Activated T-helper 2 cell treated with anti-CD3 and anti-CD28 coated beads, Interferon-gamma antibody, Interleukin-2, Interleukin-4, amounts not matched to agents 10 μg/mL and 5 μg/mL and 100 μg/mL, durations not matched to agents 14 hours and 24 hours and 36 hours (primary cell): Measurements from ENCODE around the gene EIF4H. TPM values are rescaled to one million over a fixed set of nuclear protein-coding genes. Genes with fewer than 3 reads are reported as not detected.

Experiments used
- DNase-seq: peaks from one replicate; pipeline ENCODE4 v3.0.0; 2021; ENCODE audit warnings: low spot score
- H3K27ac Mint-ChIP-seq: one replicate; pipeline ENCODE4 v1.8.0; 2021; ENCODE audit warnings: mixed read lengths
- H3K27me3 Mint-ChIP-seq: one replicate; pipeline ENCODE4 v1.8.0; 2021; ENCODE audit warnings: low read depth, mixed read lengths
- H3K36me3 Mint-ChIP-seq: one replicate; pipeline ENCODE4 v1.8.0; 2021; ENCODE audit warnings: low read depth, mixed read lengths
- H3K4me1 Mint-ChIP-seq: one replicate; pipeline ENCODE4 v1.8.0; 2021; ENCODE audit warnings: low read depth, mixed read lengths
- H3K4me3 Mint-ChIP-seq: one replicate; pipeline ENCODE4 v1.8.0; 2021; ENCODE audit warnings: low read depth, mild to moderate bottlenecking, moderate library complexity, mixed read lengths
- H3K9me3 Mint-ChIP-seq: one replicate; pipeline ENCODE4 v1.8.0; 2021; ENCODE audit warnings: mixed read lengths
- intact Hi-C: fragments of 100-400 bp; cut with micrococcal nuclease; formaldehyde crosslinking; loops from one replicate; pipeline ENCODE4 v1.15.1; 2023
- total RNA-seq: library from RNA; stranded (reverse); gene quantifications from 2 replicates; pipeline ENCODE4 v1.2.3, GENCODE V29; 2022

The EIF4H gene
- total RNA-seq, 1 donor from 2014 or later = 367 TPM

DNA sequence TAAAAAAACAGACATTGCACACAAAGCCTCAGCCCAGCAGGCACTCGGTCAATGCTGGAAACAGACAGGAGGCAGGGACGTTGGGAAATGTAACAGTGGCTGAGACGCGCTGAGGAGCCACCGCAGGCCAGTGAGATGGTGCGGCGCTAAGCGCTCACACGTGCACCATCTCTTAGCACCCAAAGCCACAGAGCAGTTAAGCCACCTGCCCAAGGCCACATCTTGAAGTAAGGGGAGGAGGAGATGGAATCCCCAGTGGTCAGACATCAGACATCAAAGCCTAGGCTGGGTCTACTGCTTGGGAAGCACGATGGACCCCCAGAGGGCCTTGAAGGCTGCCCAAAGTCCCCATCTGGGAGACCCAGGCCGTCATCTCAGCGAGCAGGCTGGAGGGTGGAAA lies 51.2 kb downstream of the EIF4H start:
- Mint-ChIP-seq H3K9me3 (no peaks in the 10 kb centered on the region), H3K4me1 (peaks cover 6% of the 10 kb centered on the region), H3K27ac (no peak overlapping the region), H3K4me3 (no peak overlapping the region), H3K36me3 (peaks cover 37% of the 10 kb centered on the region), H3K27me3 (no peaks in the 10 kb centered on the region)
- intact Hi-C loops = no loop called here
- DNase-seq = no peak

- H3K27ac Mint-ChIP-seq = peak overlapping the region; percentile 63
- H3K27me3 Mint-ChIP-seq = no peaks in the 10 kb centered on the region
- no peaks in the 10 kb centered on the region for H3K9me3 Mint-ChIP-seq
- no peak for DNase-seq
- peaks cover 48% of the 10 kb centered on the region for H3K36me3 Mint-ChIP-seq
- H3K4me3 Mint-ChIP-seq = no peak overlapping the region
- peaks cover 12% of the 10 kb centered on the region for H3K4me1 Mint-ChIP-seq
- intact Hi-C loops = no loop called here
Observed at GRCh38 chr7:74226633-74227032, 52.5 kb downstream of the EIF4H start.

GRCh38 chr7:74228951-74229900 lies 55.1 kb downstream of the EIF4H start:
- H3K27ac Mint-ChIP-seq = no peak overlapping the region
- H3K36me3 Mint-ChIP-seq = peaks cover 53% of the 10 kb centered on the region
- intact Hi-C loops = no loop called here
- peaks cover 12% of the 10 kb centered on the region for H3K4me1 Mint-ChIP-seq
- H3K27me3 Mint-ChIP-seq = no peaks in the 10 kb centered on the region
- DNase-seq = no peak
- H3K4me3 Mint-ChIP-seq = no peak overlapping the region
- no peaks in the 10 kb centered on the region for H3K9me3 Mint-ChIP-seq

GRCh38 chr7:74230446-74231231 lies 56.5 kb downstream of the EIF4H start:
- Mint-ChIP-seq H3K9me3 (no peaks in the 10 kb centered on the region), H3K27ac (no peak overlapping the region)

GRCh38 chr7:74231232-74231590 lies 57.1 kb downstream of the EIF4H start:
- Mint-ChIP-seq H3K27ac (no peak overlapping the region), H3K4me1 (peaks cover 19% of the 10 kb centered on the region), H3K4me3 (no peak overlapping the region), H3K36me3 (peaks cover 60% of the 10 kb centered on the region), H3K9me3 (no peaks in the 10 kb centered on the region), H3K27me3 (no peaks in the 10 kb centered on the region)
- no peak for DNase-seq
- intact Hi-C loops = no loop called here

More at GRCh38 chr7:74230446-74231231, 56.5 kb downstream of the EIF4H start:
- Mint-ChIP-seq H3K4me1 (peaks cover 17% of the 10 kb centered on the region), H3K36me3 (peaks cover 61% of the 10 kb centered on the region), H3K4me3 (no peak overlapping the region), H3K27me3 (no peaks in the 10 kb centered on the region)
- DNase-seq = no peak
- intact Hi-C loops = no loop called here

DNA sequence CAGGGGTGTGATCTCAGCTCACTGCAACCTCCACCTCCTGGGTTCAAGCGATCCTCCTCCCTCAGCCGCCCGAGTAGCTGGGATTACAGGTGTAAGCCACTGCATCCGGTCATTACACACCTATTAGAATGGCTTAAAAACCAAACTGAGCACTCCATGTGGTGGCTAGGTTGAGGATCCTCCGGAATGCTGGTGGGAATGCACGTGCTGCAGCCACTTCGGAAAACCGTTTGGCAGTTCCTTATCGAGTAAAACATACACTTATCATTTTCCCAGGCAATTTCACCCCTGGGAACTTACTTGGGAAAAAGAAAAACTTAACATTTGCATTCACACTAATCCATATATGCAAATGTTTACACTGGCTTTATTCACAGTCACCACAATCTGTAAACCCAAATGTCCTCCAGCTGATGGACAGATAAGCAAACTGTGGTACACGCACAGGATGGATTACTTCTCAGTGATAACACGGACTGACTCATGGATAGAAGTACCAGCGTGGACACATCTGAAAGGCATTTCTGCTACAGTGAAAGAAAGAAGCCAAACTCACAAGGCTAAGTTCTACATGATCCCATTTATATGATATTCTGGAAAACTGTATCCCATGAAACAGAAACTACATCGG lies 59.6 kb downstream of the EIF4H start:
- intact Hi-C loops = no loop called here
- peaks cover 72% of the 10 kb centered on the region for H3K36me3 Mint-ChIP-seq

DNA sequence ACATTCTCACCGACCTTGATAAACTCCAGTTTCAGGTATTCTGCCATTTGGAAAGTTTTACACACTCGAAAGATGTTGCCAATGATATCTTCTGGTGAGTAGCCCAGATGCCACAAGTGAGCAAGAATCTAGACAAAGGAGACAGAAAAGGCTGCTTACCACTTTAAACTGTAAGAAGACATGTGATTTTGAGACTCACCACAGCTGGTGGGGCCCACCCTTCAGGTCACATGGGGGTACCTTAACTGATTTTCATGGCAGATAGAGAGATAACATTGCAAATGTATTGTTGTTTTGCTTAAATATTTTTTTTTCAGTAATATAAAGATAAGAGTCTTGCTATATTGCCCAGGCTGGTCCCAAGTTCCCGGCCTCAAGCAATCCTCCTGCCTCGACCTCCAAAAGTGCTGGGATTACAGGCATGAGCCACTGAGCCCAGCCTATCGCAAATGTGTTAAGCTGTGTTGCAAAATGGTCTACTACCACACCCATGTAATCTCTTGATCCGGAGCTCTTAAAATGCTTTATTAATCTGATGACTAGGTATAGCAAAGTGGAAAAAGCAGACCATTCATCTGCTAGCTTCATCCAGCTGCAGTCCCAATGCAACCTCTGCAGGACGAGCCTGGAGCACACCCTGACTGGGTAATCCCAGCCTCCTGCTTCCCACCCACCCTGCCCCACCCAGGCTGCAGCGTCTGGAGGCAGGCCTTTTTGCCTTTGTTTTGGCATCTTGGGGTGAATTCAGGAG lies 61.5 kb downstream of the EIF4H start:
- Mint-ChIP-seq H3K4me3 (no peak overlapping the region), H3K36me3 (peaks cover 62% of the 10 kb centered on the region), H3K9me3 (no peaks in the 10 kb centered on the region), H3K27me3 (no peaks in the 10 kb centered on the region), H3K4me1 (peaks cover 24% of the 10 kb centered on the region), H3K27ac (peak overlapping the region; percentile 21)
- intact Hi-C loops = no loop called here
- DNase-seq = no peak

More for the DNA sequence above, 59.6 kb downstream of the EIF4H start:
- Mint-ChIP-seq H3K9me3 (no peaks in the 10 kb centered on the region), H3K4me3 (no peak overlapping the region), H3K4me1 (peaks cover 24% of the 10 kb centered on the region), H3K27me3 (no peaks in the 10 kb centered on the region), H3K27ac (no peak overlapping the region)
- DNase-seq = no peak

DNA sequence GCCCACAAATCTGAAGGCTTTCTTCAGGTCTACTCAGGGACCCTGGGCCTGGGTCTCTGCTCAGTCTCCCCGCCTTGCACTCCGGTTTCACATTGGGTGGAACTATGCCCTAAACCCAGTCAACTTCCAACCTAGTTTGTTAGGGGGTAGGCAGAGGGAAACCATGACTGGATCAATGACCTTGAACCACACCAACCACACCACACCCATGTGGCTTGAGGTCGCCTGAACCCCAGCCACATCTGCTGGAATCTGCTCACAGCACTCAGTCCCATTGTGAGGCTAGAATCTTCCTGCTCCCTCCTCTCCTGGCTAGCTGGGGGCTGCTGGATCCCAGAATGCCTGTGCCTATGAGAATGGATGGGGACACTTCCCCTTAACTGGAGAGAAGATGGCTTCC lies 62.1 kb downstream of the EIF4H start:
- H3K36me3 Mint-ChIP-seq = peaks cover 59% of the 10 kb centered on the region
- peaks cover 20% of the 10 kb centered on the region for H3K4me1 Mint-ChIP-seq
- no peaks in the 10 kb centered on the region for H3K27me3 Mint-ChIP-seq
- H3K9me3 Mint-ChIP-seq = no peaks in the 10 kb centered on the region
- intact Hi-C loops = no loop called here
- DNase-seq = peak; percentile 26
- no peak overlapping the region for H3K27ac Mint-ChIP-seq
- no peak overlapping the region for H3K4me3 Mint-ChIP-seq

DNA sequence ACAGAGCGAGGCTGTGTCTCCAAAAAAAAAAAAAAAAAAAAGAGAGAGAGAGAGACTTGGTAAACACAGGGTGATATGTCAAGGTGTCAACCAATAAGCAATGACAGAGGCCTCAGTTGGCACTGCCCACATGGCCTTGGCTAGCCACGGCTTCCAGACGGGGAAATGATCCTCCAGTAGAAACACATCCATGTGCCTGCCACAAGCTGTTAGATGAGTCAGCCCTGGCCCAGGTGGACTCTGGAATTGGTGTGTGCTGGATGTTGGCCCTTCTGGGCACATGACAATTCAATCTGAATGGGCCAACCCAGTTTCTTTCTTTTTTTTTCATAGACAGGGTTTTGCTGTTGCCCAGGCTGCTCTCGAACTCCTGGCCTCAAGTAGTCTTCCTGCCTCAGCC lies 66.3 kb downstream of the EIF4H start:
- Mint-ChIP-seq H3K36me3 (peaks cover 66% of the 10 kb centered on the region), H3K9me3 (no peaks in the 10 kb centered on the region), H3K27me3 (no peaks in the 10 kb centered on the region), H3K4me1 (peaks cover 14% of the 10 kb centered on the region), H3K27ac (no peak overlapping the region), H3K4me3 (no peak overlapping the region)
- DNase-seq = no peak
- intact Hi-C loops = no loop called here

DNA sequence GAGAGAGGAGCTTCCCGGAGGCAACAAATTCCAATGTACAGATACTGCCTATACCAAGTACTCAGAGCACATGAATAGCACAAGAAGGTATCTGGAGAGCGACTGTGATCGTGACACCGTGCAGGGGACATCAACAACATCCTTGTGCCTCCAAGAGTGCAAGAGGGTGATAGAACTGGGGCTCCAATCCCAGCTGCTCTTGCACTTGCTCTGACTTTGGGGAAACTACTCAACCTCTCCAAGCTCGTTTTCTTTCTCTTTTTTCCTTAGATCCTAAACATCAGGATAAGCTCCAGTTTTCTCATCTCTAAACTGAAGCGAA lies 67.9 kb downstream of the EIF4H start:
- H3K4me1 Mint-ChIP-seq = peaks cover 4% of the 10 kb centered on the region
- no peaks in the 10 kb centered on the region for H3K9me3 Mint-ChIP-seq
- H3K4me3 Mint-ChIP-seq = no peak overlapping the region
- H3K27me3 Mint-ChIP-seq = no peaks in the 10 kb centered on the region
- peaks cover 59% of the 10 kb centered on the region for H3K36me3 Mint-ChIP-seq
- no peak overlapping the region for H3K27ac Mint-ChIP-seq
- no peak for DNase-seq
- intact Hi-C loops = no loop called here

DNA sequence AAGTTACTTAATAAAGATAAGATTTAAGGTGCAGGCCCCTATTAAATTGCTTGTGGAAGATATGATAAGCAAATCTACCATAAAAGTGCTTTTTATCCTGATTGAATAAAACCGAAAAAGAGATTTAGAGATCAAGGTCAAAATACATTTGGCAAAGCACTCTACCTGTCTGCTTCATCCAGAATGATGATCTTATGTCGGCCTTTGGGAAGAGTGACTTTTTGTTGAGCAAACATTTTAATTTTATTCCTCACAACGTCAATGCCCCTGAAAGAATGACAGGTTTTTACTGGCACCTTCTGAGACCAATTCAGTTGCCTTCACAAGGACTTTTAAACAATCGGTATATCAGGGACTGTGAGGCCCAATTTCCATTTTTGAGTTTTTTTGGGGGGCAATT lies 72.3 kb downstream of the EIF4H start:
- H3K4me3 Mint-ChIP-seq = no peak overlapping the region
- H3K27me3 Mint-ChIP-seq = no peaks in the 10 kb centered on the region
- H3K36me3 Mint-ChIP-seq = peaks cover 72% of the 10 kb centered on the region

More for the DNA sequence above, 72.3 kb downstream of the EIF4H start:
- Mint-ChIP-seq H3K9me3 (no peaks in the 10 kb centered on the region), H3K4me1 (peaks cover 5% of the 10 kb centered on the region), H3K27ac (no peak overlapping the region)
- DNase-seq = no peak
- intact Hi-C loops = no loop called here
